ENCODE data around the gene PSMD2. TPM values are rescaled to one million over a fixed set of nuclear protein-coding genes. Genes with fewer than 3 reads are reported as not detected.

PSMD2 gene
- total RNA-seq, 2 donors from 2014 or later = 230 to 272 TPM

GRCh38 chr3:184300378-184300720, 1.3 kb downstream of the PSMD2 start:
- intact Hi-C loops (cut with DNase I) = no loop called here
- no peak for TF ChIP-seq POLR2A (IDR thresholded peaks at IDR 0.05)
- TF ChIP-seq, protein P1, sequence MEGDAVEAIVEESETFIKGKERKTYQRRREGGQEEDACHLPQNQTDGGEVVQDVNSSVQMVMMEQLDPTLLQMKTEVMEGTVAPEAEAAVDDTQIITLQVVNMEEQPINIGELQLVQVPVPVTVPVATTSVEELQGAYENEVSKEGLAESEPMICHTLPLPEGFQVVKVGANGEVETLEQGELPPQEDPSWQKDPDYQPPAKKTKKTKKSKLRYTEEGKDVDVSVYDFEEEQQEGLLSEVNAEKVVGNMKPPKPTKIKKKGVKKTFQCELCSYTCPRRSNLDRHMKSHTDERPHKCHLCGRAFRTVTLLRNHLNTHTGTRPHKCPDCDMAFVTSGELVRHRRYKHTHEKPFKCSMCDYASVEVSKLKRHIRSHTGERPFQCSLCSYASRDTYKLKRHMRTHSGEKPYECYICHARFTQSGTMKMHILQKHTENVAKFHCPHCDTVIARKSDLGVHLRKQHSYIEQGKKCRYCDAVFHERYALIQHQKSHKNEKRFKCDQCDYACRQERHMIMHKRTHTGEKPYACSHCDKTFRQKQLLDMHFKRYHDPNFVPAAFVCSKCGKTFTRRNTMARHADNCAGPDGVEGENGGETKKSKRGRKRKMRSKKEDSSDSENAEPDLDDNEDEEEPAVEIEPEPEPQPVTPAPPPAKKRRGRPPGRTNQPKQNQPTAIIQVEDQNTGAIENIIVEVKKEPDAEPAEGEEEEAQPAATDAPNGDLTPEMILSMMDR (IDR thresholded peaks at IDR 0.05) = no peak
- TF ChIP-seq POLR2AphosphoS5 (IDR thresholded peaks at IDR 0.05) = no peak
- H3K36me3 ChIP-seq = peaks cover 11 to 21% of the 10 kb centered on the region in 2 donors
- H3K4me3 ChIP-seq = no peak overlapping the region
- no peak overlapping the region for H3K27ac ChIP-seq
- no peaks in the 10 kb centered on the region for H3K9me3 ChIP-seq
- no peak for DNase-seq (ENCODE audit: low spot score)
- peaks cover 5% of the 10 kb centered on the region for H3K4me1 ChIP-seq (replicated peaks)
- H3K27me3 ChIP-seq (replicated peaks; ENCODE audit: insufficient read depth) = no peaks in the 10 kb centered on the region
- 83% methylated on average over 3 of the region's 3 CpGs for WGBS

- no peaks in the 10 kb centered on the region for H3K4me1 ChIP-seq (replicated peaks)
- H3K27me3 ChIP-seq (replicated peaks; ENCODE audit: insufficient read depth) = no peaks in the 10 kb centered on the region
- H3K4me3 ChIP-seq = no peak overlapping the region
- no peaks in the 10 kb centered on the region for H3K9me3 ChIP-seq
- no peak overlapping the region for H3K27ac ChIP-seq
- 73% methylated on average over 1 of the region's 1 CpG for WGBS
- H3K36me3 ChIP-seq = peaks cover 11 to 47% of the 10 kb centered on the region in 2 donors
- intact Hi-C loops (cut with DNase I) = no loop called here
- DNase-seq (ENCODE audit: low spot score) = no peak
- TF ChIP-seq, protein P1 (IDR thresholded peaks at IDR 0.05) = peak in 3 of 4 experiments; percentile 24 to 28 (median 28)
- TF ChIP-seq POLR2AphosphoS5 (IDR thresholded peaks at IDR 0.05) = no peak
Observed at GRCh38 chr3:184305577-184305976, 6.5 kb downstream of the PSMD2 start.

GRCh38 chr3:184306341-184306972, 7.4 kb downstream of the PSMD2 start:
- DNase-seq (ENCODE audit: low spot score) = no peak
- no peak overlapping the region for H3K27ac ChIP-seq
- no peaks in the 10 kb centered on the region for H3K4me1 ChIP-seq (replicated peaks)
- H3K9me3 ChIP-seq = no peaks in the 10 kb centered on the region
- no peak overlapping the region for H3K4me3 ChIP-seq
- 93% methylated on average over 4 of the region's 4 CpGs for WGBS
- H3K27me3 ChIP-seq (replicated peaks; ENCODE audit: insufficient read depth) = no peaks in the 10 kb centered on the region
- no peak for TF ChIP-seq POLR2A (IDR thresholded peaks at IDR 0.05)
- TF ChIP-seq POLR2AphosphoS5 (IDR thresholded peaks at IDR 0.05) = no peak
- TF ChIP-seq, protein P1 (IDR thresholded peaks at IDR 0.05) = no peak
- intact Hi-C loops (cut with DNase I) = no loop called here
- H3K36me3 ChIP-seq = peaks cover 11 to 47% of the 10 kb centered on the region in 2 donors

DNA sequence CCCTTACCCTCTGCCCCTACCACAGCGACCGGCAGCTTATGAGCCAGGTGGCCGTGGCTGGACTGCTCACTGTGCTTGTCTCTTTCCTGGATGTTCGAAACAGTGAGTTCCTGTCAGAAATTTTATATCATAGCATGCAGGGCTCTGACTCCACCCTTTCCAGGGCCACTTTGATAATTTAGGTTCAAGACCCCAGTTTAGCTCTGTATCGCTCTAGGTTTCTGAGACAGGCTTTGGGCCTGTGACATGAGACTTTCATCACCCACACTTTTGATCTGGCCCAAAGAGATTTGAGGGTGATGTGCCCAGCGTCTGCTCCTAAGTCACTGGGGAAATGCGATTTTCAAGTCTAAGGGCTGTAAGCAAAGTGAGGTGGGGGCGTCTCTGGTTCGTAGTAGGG, 8.9 kb downstream of the PSMD2 start:
- Histone ChIP-seq H3K4me3 (no peak overlapping the region), H3K27ac (no peak overlapping the region), H3K36me3 (peaks cover 11 to 34% of the 10 kb centered on the region in 2 donors), H3K27me3 (replicated peaks; ENCODE audit: insufficient read depth) (no peaks in the 10 kb centered on the region), H3K4me1 (replicated peaks) (no peaks in the 10 kb centered on the region), H3K9me3 (no peaks in the 10 kb centered on the region)
- DNase-seq (ENCODE audit: low spot score) = no peak
- WGBS = 90% methylated on average over 9 of the region's 9 CpGs
- TF ChIP-seq, protein P1 (IDR thresholded peaks at IDR 0.05) = no peak
- TF ChIP-seq POLR2A (IDR thresholded peaks at IDR 0.05) = no peak
- no peak for TF ChIP-seq POLR2AphosphoS5 (IDR thresholded peaks at IDR 0.05)
- intact Hi-C loops (cut with DNase I) = no loop called here

DNA sequence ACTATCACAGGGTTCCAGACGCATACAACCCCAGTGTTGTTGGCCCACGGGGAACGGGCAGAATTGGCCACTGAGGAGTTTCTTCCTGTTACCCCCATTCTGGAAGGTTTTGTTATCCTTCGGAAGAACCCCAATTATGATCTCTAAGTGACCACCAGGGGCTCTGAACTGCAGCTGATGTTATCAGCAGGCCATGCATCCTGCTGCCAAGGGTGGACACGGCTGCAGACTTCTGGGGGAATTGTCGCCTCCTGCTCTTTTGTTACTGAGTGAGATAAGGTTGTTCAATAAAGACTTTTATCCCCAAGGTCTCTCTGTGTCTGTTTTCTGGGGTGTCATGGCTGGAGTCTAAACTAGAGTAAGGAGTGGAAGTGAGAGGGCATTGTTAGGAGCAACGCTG, 9.7 kb downstream of the PSMD2 start:
- 65% methylated on average over 7 of the region's 7 CpGs for WGBS
- TF ChIP-seq POLR2A (IDR thresholded peaks at IDR 0.05) (no peak), POLR2AphosphoS5 (IDR thresholded peaks at IDR 0.05) (no peak)
- TF ChIP-seq, protein P1 (IDR thresholded peaks at IDR 0.05) = no peak
- Histone ChIP-seq H3K36me3 (peaks cover 7 to 27% of the 10 kb centered on the region in 2 donors), H3K27ac (no peak overlapping the region), H3K27me3 (replicated peaks; ENCODE audit: insufficient read depth) (no peaks in the 10 kb centered on the region), H3K4me1 (replicated peaks) (no peaks in the 10 kb centered on the region), H3K4me3 (no peak overlapping the region), H3K9me3 (no peaks in the 10 kb centered on the region)
- no peak for DNase-seq (ENCODE audit: low spot score)
- intact Hi-C loops (cut with DNase I) = no loop called here
